ENCODE results near the gene CASP6.
A peak's percentile ranks its signal among the peaks of the same experiment; 100 is the strongest.

Gene CASP6

GRCh38 chr4:109713500-109713899 lies 10.3 kb upstream of the CASP6 start:
- no peaks in the 10 kb centered on the region for H3K27me3 ChIP-seq
- H3K9me3 ChIP-seq = no peaks in the 10 kb centered on the region
- H3K36me3 ChIP-seq = no peaks in the 10 kb centered on the region
- H3K4me1 ChIP-seq = no peaks in the 10 kb centered on the region
- no peak for DNase-seq
- no peak overlapping the region for H3K4me3 ChIP-seq (ENCODE audit: low read depth, low read length)
- TF ChIP-seq CTCF (IDR thresholded peaks at IDR 0.05; ENCODE audit: low read depth, low read length) = no peak

- Histone ChIP-seq H3K36me3 (no peaks in the 10 kb centered on the region), H3K27me3 (no peaks in the 10 kb centered on the region; the same call in 1 of the 2 replicates), H3K4me1 (no peaks in the 10 kb centered on the region; the same call in 1 of the 2 replicates), H3K9me3 (no peaks in the 10 kb centered on the region), H3K4me3 (ENCODE audit: low read depth, low read length) (no peak overlapping the region)
- TF ChIP-seq CTCF (IDR thresholded peaks at IDR 0.05; ENCODE audit: low read depth, low read length) = no peak
- DNase-seq = no peak
Observed at GRCh38 chr4:109708990-109709389, 5.7 kb upstream of the CASP6 start.

- H3K4me1 ChIP-seq = no peaks in the 10 kb centered on the region; the same call in 1 of the 2 replicates
- no peaks in the 10 kb centered on the region for H3K9me3 ChIP-seq
- TF ChIP-seq CTCF (IDR thresholded peaks at IDR 0.05; ENCODE audit: low read depth, low read length) = no peak
- no peaks in the 10 kb centered on the region for H3K36me3 ChIP-seq
- DNase-seq = no peak
- H3K4me3 ChIP-seq (ENCODE audit: low read depth, low read length) = no peak overlapping the region
- no peaks in the 10 kb centered on the region; the same call in 1 of the 2 replicates for H3K27me3 ChIP-seq
Observed at GRCh38 chr4:109708435-109708834, 5.2 kb upstream of the CASP6 start.

DNA sequence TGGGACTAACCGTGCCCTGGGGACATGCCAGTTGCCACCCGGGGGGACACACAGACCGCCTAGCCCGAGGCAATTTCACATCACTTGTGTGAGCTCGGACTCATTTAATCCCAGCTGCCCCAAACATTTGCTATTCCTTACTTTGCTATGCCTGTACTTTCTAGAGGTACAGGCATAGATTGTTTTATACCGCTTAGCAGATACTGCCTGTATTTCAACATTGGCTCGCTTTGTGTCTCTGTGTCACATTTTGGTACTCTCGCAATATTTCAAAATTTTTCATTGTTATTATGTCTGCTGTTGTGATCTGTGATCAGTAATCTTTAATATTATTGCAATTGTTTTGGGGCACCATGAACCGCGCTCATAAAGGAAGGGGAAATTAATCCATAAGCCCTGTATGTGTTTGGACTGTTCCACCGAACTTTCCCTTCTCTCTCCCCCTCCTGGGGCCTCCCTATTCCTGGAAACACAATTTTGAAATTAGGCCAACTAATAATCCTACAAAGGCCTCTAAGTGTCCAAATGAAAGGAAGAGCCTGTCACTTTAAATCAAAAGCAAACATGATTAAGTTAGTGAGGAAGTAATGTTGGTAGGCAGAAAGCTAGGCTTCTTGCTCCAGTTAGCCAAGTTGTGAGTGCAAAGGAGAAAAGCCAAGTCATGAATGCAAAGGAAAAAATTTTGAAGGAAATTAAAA lies 568 bp upstream of the CASP6 start:
- no peak for DNase-seq
- no peaks in the 10 kb centered on the region for H3K9me3 ChIP-seq
- no peaks in the 10 kb centered on the region; the same call in 1 of the 2 replicates for H3K4me1 ChIP-seq
- peaks cover 3% of the 10 kb centered on the region for H3K27me3 ChIP-seq
- peak overlapping the region; percentile 57 for H3K4me3 ChIP-seq (ENCODE audit: low read depth, low read length)
- no peaks in the 10 kb centered on the region for H3K36me3 ChIP-seq
- TF ChIP-seq CTCF (IDR thresholded peaks at IDR 0.05; ENCODE audit: low read depth, low read length) = no peak

GRCh38 chr4:109701566-109702410 lies 1.5 kb downstream of the CASP6 start:
- Histone ChIP-seq H3K4me1 (no peaks in the 10 kb centered on the region; the same call in 1 of the 2 replicates), H3K27me3 (peaks cover 3% of the 10 kb centered on the region), H3K4me3 (ENCODE audit: low read depth, low read length) (no peak overlapping the region), H3K36me3 (no peaks in the 10 kb centered on the region), H3K9me3 (no peaks in the 10 kb centered on the region)
- TF ChIP-seq CTCF (IDR thresholded peaks at IDR 0.05; ENCODE audit: low read depth, low read length) = no peak
- DNase-seq = no peak

Data from BE2C (cell line).